HG03066 (cell line): ENCODE data around the gene ZNF273.
"Not testable (repeated sequence)": the region's sequence is repeated elsewhere in the genome, so short reads cannot be mapped to it uniquely, and the experiment has no call there.

Source experiments
- ATAC-seq: cut with Tn5 transposase; IDR thresholded peaks from one replicate; pipeline ENCODE4 v1.9.1; 2021; ENCODE audit warnings: low read depth; ENCODE audit not compliant: unreplicated experiment

Gene ZNF273

DNA sequence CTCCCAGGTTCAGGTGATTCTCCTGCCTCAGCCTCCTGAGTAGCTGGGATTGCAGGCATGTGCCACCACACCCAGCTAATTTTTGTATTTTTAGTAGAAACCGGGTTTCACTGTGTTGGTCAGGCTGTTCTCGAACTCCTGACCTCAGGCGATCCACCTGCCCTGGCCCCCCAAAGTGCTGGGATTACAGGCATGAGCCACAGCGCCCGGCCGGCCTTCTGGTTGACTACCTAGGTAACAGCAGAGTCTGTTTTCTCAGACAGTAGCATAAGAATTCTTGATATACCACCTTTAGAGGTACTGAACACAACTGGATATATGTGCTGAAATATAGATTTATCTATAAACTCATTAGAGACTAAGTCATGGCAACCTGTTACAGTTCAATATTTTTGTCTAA is 36.9 kb downstream of the ZNF273 start:
- not testable (repeated sequence) for ATAC-seq

DNA sequence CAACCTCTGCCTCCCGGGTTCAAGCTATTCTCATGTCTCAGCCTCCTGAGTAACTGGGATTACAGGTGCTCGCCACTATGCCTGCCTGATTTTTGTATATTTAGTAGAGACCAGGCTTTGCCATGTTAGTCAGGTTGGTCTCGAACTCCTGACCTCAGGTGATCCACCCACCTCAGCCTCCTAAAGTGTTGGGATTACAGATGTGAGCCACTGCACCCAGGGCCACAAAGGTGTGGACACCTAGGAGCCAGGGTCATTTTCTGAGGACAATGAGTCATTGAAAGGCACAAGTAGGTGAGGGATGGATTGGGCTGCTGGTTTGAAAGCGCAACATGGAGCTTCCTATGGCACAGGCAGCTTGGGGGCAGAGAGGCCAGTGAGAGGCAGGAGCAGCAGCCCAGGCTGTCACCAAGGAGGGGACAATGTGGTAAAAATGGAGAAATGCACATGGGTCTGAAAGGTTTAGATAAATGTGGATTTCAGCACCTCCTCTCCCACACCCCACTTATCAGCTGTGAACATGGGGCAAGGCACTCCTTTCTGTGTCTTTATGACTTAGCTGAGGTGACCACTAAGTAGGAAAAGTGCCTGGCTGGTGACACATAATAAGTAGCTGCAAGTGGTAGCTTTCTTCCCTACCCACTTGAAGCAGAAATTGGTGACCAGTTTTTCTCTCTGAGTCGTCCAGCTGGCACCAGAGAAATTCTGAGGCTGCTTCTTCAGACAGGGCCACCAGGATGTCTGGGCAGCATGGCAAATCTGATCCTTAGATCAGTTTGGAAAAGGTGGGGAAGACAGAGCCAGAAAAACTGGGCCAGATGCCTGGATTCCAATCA is 41.8 kb downstream of the ZNF273 start:
- ATAC-seq: not testable (repeated sequence)

DNA sequence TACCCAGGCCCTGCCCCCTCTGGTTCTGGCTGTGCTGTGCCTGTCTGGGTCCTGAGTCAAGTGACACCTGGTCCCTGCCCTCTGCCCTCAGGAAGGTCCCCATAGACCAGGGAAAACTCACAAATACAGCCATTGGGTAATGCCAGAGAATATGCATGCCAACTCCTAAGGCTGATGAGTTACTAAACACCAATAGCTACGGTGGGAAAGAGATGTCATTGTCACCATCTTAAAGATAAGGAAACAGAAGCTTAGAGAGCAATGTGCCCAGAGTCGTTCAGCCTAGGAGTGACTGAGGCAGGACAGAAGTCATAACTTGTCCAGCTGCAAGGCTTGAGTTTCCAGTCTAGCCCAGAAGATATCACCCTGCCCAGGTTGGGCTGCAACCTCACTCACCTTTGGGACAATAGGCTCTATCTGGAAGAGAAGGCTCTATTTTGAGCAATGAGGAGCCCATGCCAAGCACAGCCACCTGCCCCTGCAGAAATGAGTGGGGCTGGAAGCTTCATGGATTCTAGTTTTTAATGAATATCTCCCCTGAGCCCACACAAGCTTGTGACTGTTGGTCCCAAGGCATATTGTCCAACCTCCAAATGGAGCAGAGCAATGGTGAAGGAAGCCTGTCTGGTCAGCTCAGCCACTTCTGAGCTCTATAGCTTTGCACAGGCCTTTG is 42.6 kb downstream of the ZNF273 start:
- ATAC-seq: no peak

DNA sequence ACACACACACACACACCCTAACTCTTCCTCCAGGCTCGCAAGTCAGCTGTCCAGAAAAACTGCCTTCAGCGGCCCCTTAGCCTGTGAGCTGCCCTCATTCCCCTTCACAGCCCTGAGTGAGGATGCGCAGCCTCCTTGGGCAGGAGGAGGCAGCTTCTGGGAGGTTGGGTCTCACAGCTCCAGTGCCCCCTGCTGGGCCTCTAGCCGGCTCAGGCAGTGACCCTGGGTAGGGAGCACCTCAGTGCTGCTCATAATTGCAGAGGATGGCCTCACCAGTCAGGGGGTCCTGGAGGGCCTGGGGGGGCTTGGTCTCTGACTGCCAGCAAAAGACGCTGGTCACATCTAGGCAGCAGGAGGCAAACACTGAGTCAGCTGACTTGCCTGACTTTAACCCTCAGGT is 43.7 kb downstream of the ZNF273 start:
- no peak for ATAC-seq

DNA sequence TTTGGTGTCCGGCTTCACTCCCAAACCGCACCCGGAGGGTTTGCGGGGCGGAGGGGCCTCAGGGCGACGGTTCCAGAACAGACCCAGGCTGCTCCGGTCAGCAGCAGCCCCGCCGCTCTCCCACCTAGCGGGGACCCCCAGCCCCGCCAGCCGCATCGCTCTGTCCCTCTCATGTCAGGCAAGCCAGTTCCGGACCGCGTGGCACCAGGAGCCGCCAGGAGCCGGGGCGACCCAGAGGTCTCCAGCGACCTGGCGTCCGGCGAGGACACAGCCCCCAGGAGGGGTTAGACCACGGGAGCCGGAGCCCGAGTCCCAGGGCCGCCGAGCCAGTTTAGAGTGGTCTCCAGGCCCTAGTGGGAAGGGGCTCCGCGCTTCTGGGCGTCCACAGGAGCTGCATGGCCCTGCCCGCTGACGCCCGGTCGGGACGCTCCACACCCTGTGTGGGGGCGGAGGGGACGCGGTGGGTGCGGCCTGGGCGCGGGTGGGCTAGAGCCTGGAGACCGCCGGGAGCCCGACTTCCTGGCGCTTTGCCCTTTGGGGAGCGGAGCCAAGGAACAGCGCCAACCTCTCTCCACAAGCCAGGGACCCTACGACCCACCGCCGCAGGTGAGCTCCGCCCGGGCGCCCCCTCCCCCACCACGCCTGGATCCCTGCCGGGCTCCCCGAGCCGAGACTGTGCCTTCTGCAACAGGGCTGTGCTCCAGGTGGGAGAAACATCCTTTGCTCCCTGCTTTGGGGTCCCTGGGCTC is 44.4 kb downstream of the ZNF273 start:
- no peak for ATAC-seq

DNA sequence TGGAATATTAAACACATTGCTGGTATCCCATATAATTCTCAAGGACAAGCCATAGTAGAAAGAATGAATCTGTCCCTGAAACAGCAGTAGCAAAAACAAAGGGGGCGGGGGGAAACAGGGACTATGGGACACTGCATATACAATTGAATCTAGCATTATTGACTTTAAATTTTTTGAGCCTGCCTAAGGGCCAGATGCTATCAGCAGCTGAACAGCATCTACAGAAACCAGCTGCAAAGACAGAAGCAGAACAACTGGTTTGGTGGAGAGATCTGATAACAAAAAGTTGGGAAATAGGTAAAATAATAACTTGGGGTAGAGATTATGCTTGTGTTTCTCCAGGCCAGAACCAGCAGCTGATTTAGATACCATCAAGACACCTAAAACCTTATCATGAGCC is 45.7 kb downstream of the ZNF273 start:
- ATAC-seq: not testable (repeated sequence)

DNA sequence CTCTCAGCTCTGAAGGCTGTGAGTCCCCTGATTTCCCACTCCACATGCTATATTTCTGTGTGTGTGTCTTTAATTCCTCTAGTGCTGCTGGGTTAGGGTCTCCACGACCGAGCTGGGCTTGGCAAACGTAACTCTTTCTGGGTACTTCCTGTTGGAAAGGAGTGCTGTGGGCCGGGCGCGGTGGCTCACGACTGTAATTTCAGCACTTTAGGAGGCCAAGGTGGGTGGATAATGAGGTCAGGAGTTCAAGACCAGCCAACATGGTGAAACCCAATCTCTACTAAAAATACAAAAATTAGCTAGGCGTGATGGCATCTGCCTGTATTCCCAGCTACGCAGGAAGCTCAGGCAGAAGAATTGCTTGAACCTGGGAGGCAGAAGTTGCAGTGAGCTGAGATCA is 47.6 kb downstream of the ZNF273 start:
- ATAC-seq: not testable (repeated sequence)

DNA sequence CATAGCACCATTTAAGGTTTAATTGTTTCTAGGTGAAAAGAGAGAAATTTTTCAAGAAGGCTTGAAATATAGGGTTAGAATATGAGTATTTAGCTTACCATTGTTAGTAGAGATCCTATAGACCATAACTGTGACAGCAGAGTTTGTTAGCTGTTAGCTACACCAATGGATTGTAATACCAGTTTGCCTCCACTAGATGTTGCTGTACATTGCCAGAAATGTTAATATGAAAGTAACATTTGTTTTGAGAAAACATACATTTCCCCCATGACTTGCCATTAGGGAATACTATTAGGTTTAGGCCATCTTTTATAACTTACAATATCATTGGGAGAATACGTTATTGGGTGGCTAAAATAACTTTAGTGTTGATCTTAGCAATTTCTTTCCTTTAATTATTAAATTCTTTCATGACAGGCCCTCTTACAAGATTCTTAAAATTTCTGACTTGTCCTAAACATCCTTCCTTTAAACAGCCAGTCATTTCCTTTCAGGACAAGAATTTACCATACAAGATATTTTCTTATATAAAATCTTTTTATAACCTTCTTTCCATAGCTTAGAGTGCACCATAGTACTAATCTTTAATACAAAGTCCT is 48.3 kb downstream of the ZNF273 start:
- ATAC-seq: no peak

DNA sequence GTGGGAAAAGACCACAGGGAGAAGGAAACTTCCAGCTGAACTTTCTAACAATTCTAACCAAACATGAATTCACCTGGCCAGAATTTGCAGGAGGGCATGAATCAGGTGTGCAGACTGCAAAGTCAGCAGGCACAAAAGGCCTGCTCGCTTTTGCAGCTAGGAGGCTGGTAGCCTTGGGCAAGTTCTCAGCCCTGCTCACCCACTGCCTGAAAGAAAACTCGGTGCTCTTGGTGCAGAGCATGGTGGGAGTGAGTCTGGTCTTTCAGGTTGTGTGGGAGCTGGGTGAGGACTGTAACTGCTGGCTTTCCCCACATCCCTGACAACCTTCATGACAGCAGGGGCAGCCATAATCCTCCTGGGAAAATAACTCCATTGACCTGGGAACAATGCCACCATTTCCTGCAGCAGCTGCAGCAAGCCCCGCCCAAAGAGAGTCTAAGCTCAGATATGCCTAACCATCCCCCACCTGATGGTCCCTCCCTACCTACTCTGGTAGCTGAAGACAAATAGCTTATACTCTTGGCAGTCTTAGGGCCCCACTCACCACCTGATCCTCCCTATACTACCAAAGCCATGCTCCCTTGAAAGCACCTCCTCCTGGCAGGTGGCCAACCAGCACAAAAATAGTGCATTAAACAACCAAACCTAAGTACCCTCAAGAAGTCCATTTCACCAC is 56.1 kb downstream of the ZNF273 start:
- ATAC-seq: no peak

DNA sequence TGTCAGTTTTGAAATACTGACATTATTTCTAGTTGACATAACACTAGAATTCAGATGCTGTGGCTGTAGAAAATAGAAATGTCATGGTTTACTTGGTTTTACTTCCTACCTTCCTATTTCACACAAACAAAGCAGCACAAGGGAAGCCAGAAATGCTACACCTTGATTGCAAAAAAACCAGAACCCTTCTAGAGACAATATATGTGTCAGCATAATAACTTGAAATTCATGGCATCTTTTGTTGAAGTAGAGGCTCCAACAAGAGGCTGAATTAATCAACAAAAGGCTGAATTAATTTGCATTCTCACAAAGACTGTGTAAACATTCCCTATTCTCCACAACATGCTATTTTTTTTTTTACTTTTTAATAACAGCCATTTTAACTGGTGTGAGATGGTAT is 62.5 kb downstream of the ZNF273 start:
- no peak for ATAC-seq

DNA sequence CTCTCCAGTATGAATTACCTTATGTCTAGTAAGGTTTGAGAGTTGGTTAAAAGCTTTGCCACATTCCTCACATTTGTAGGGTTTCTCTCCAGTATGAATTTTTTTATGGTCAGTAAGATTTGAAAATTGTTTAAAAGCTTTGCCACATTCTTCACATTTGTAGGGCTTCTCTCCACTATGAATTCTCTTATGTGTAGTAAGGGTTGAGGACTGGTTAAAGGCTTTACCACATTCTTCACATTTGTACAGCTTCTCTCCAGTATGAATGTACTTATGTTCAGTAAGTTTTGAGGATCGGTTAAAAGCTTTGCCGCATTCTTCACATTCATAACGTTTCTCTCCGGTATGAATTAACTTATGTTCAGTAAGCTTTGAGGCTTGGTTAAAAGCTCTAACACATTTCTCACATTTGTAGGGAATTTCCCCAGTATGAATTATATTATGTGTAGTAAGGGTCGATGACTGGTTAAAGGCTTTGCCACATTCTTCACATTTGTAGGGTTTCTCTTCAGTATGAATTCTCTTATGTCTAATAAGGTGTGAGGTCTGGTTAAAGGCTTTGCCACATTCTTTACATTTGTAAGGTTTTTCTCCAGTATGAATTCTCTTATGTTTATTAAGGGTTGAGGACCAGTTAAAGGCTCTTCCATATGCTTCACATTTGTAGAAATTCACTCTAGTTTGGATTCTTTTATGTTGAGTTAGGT is 75.6 kb downstream of the ZNF273 start:
- ATAC-seq: no peak
